GM21786 (cell line): Measurements from ENCODE around the gene RHEX.
A peak's percentile ranks its signal among the peaks of the same experiment; 100 is the strongest.
"Not testable (repeated sequence)": the region's sequence is repeated elsewhere in the genome, so short reads cannot be mapped to it uniquely, and the experiment has no call there.

ENCODE experiments used
- ATAC-seq: cut with Tn5 transposase; IDR thresholded peaks from one replicate; pipeline ENCODE4 v1.9.1; 2021; ENCODE audit not compliant: unreplicated experiment

Gene RHEX

GRCh38 chr1:206029484-206029883, 23.5 kb upstream of the RHEX start:
- no peak for ATAC-seq

- ATAC-seq = no peak
Observed at GRCh38 chr1:206030191-206030590, 22.8 kb upstream of the RHEX start.

GRCh38 chr1:206030714-206031113, 22.3 kb upstream of the RHEX start:
- no peak for ATAC-seq

GRCh38 chr1:206032380-206033140, 20.4 kb upstream of the RHEX start:
- ATAC-seq = no peak

- ATAC-seq = no peak
Observed at GRCh38 chr1:206035027-206035426, 17.9 kb upstream of the RHEX start.

GRCh38 chr1:206036663-206037455, 16.1 kb upstream of the RHEX start:
- no peak for ATAC-seq

GRCh38 chr1:206037581-206037980, 15.4 kb upstream of the RHEX start:
- no peak for ATAC-seq

- no peak for ATAC-seq
Observed at GRCh38 chr1:206039046-206039973, 13.7 kb upstream of the RHEX start.

- ATAC-seq = no peak
Observed at GRCh38 chr1:206040328-206040727, 12.6 kb upstream of the RHEX start.

- peak; percentile 54 for ATAC-seq
Observed at GRCh38 chr1:206041640-206042039, 11.3 kb upstream of the RHEX start.

- no peak for ATAC-seq
Observed at GRCh38 chr1:206047271-206047670, 5.7 kb upstream of the RHEX start.

GRCh38 chr1:206048582-206048981, 4.4 kb upstream of the RHEX start:
- no peak for ATAC-seq

GRCh38 chr1:206049293-206049692, 3.7 kb upstream of the RHEX start:
- peak; percentile 44 for ATAC-seq

GRCh38 chr1:206049919-206050600, 2.9 kb upstream of the RHEX start:
- no peak for ATAC-seq

- peak; percentile 83 for ATAC-seq
Observed at GRCh38 chr1:206050655-206051235, 2.2 kb upstream of the RHEX start.

GRCh38 chr1:206052231-206052865, 625 bp upstream of the RHEX start:
- ATAC-seq = not testable (repeated sequence)

- ATAC-seq = not testable (repeated sequence)
Observed at GRCh38 chr1:206053616-206054015, 643 bp downstream of the RHEX start.

- not testable (repeated sequence) for ATAC-seq
Observed at GRCh38 chr1:206055069-206055625, 2.2 kb downstream of the RHEX start.

GRCh38 chr1:206055639-206056323, 2.8 kb downstream of the RHEX start:
- ATAC-seq = not testable (repeated sequence)
